T-cell (primary cell): ENCODE results near the gene TCN1. TPM values are rescaled to one million over a fixed set of nuclear protein-coding genes. Genes with fewer than 3 reads are reported as not detected.

ENCODE experiments used
- ATAC-seq, 4 experiments: fragments of 200-7000 bp in 3 of 4; fragments of 150-1000 bp in 1 of 4; cut with Tn5 transposase; replicated peaks in 1 of 4; 1 replicate in 3 of 4; 2 replicates in 1 of 4; pipeline ENCODE4 v1.10.0; 2021; ENCODE audit warnings: moderate library complexity in 3 of 4, mild to moderate bottlenecking in 2 of 4, moderate number of reproducible peaks in 1 of 4
- CTCF ChIA-PET, 2 donors: fragments of 300-600 bp; sonication (Branson Sonifier 250); formaldehyde crosslinking; loops; one replicate each; lab custom pipeline; 2022; ENCODE audit warnings: antibody characterized with exemption in 2 of 2; lab: Charles Lee
- POLR2A ChIA-PET, 2 donors: fragments of 300-600 bp; sonication (Branson Sonifier 250); formaldehyde crosslinking; loops; one replicate each; lab custom pipeline; 2022; ENCODE audit warnings: antibody characterized with exemption in 2 of 2; lab: Charles Lee
- DNase-seq, 35 experiments: peaks; one replicate each; pipeline versions ENCODE4 v3.0.0 to v3.0.0-alpha.2; 2013 to 2023
- H3K27ac ChIP-seq: one replicate; pipeline ENCODE4 v1.5.1; 2013; ENCODE audit warnings: low read length
- H3K27me3 ChIP-seq, 2 experiments: replicated peaks in 1 of 2; 1 replicate in 1 of 2; 2 replicates in 1 of 2; pipeline versions ENCODE4 v1.6.1 to v1.7.0; 2013; ENCODE audit warnings: low read length in 1 of 2, mixed read lengths in 1 of 2; ENCODE audit not compliant: control insufficient read depth in 2 of 2, insufficient read depth in 2 of 2; ENCODE audit errors: extremely low read depth in 1 of 2
- H3K36me3 ChIP-seq, 2 donors: 1 replicate in 1 of 2; 2 replicates in 1 of 2; pipeline versions ENCODE4 v1.6.1 to v1.7.0; 2013; ENCODE audit warnings: low read length in 1 of 2; ENCODE audit not compliant: control insufficient read depth in 2 of 2, insufficient read depth in 1 of 2; ENCODE audit errors: extremely low read depth in 1 of 2
- H3K4me1 ChIP-seq, 2 experiments: 1 replicate in 1 of 2; 2 replicates in 1 of 2; pipeline versions ENCODE4 v1.6.1 to v1.7.0; 2013; ENCODE audit warnings: low read length in 2 of 2, mixed read lengths in 1 of 2; ENCODE audit not compliant: insufficient read depth in 2 of 2, control insufficient read depth in 1 of 2; ENCODE audit errors: extremely low read depth in 1 of 2
- H3K4me3 ChIP-seq, 2 donors: 1 replicate in 1 of 2; 2 replicates in 1 of 2; pipeline versions ENCODE4 v1.5.1 to v1.7.0; 2013; ENCODE audit warnings: mild to moderate bottlenecking in 2 of 2, low read length in 1 of 2, moderate library complexity in 1 of 2; ENCODE audit not compliant: control insufficient read depth in 1 of 2; ENCODE audit errors: extremely low read depth in 1 of 2
- H3K9me3 ChIP-seq: 2 replicates; pipeline ENCODE4 v1.7.0; 2013
- H3K27ac Mint-ChIP-seq, 2 donors: one replicate each; pipeline ENCODE4 v1.8.0; 2020 to 2021; ENCODE audit warnings: mild to moderate bottlenecking in 2 of 2, mixed read lengths in 2 of 2
- H3K27me3 Mint-ChIP-seq, 2 donors: one replicate each; pipeline ENCODE4 v1.8.0; 2021 to 2022; ENCODE audit warnings: mixed read lengths in 2 of 2
- H3K36me3 Mint-ChIP-seq: one replicate; pipeline ENCODE4 v1.8.0; 2021; ENCODE audit warnings: mixed read lengths
- H3K4me1 Mint-ChIP-seq, 3 donors: one replicate each; pipeline ENCODE4 v1.8.0; 2020 to 2022; ENCODE audit warnings: mixed read lengths in 3 of 3, mild to moderate bottlenecking in 1 of 3
- H3K4me3 Mint-ChIP-seq, 3 donors: one replicate each; pipeline ENCODE4 v1.8.0; 2020 to 2022; ENCODE audit warnings: mild to moderate bottlenecking in 3 of 3, mixed read lengths in 3 of 3, moderate library complexity in 3 of 3
- H3K9me3 Mint-ChIP-seq, 3 donors: one replicate each; pipeline ENCODE4 v1.8.0; 2020 to 2022; ENCODE audit warnings: mixed read lengths in 3 of 3
- WGBS: methylation state at CpG from one replicate; pipeline ENCODE4 v1.1.5; 2013; ENCODE audit warnings: missing lambda C conversion rate; ENCODE audit not compliant: insufficient coverage; 5-methylcytosine and 5-hydroxymethylcytosine counted together
- total RNA-seq, 35 experiments: library from RNA in 6 of 35; stranded (reverse) in 6 of 35; fragments of 120-200 nt in 1 of 35; gene quantifications; one replicate each; pipeline versions ENCODE4 v1.2.1 to v1.2.4 and lab custom pipeline; 2013 to 2026

Gene TCN1
- total RNA-seq, 5 donors from 2014 or later (not counting 1 experiment from before 2014, with no cell fraction given), result not detected

- H3K36me3 Mint-ChIP-seq, result no peaks in the 10 kb centered on the region
- H3K4me3 ChIP-seq, result no peak overlapping the region
- ChIA-PET POLR2A (no interaction called here), CTCF (no interaction called here)
- H3K27me3 ChIP-seq, result no peaks in the 10 kb centered on the region
- H3K27ac ChIP-seq, result no peak overlapping the region
- H3K27ac Mint-ChIP-seq, result no peak overlapping the region
- ATAC-seq (no peak), DNase-seq (no peak)
- H3K4me3 Mint-ChIP-seq, result no peak overlapping the region
- H3K4me1 ChIP-seq, result no peaks in the 10 kb centered on the region
- H3K9me3 Mint-ChIP-seq, result no peaks in the 10 kb centered on the region
- no peaks in the 10 kb centered on the region for H3K9me3 ChIP-seq
- H3K36me3 ChIP-seq, result no peaks in the 10 kb centered on the region
- H3K27me3 Mint-ChIP-seq, result peaks cover 7 to 9% of the 10 kb centered on the region in 2 donors
- 86% methylated on average over 2 of the region's 2 CpGs for WGBS
- no peaks in the 10 kb centered on the region for H3K4me1 Mint-ChIP-seq
Observed at GRCh38 chr11:59841514-59841913, 24.8 kb downstream of the TCN1 start.

DNA sequence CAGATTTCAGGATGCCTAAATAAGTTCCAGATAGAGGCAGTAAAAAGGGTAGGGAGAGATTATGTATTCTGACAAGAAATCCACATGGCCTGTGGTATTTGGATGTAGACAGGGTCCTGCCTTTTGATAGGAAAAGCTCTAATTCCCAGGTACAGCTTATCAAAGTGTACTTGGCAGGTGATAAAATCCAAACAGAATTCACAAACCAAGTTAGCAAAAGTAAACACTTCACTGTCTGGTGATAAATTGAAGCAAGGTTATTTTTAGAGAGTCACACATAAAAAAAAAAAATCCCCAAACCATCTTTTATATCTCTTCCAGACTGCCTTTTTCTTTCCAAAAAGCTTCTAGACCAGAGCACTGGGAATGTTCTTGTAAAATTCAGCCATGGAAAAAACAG lies 26.7 kb downstream of the TCN1 start:
- no peak overlapping the region for H3K27ac ChIP-seq
- no peak overlapping the region for H3K4me3 Mint-ChIP-seq
- H3K4me1 ChIP-seq, result no peaks in the 10 kb centered on the region
- ChIA-PET POLR2A (no interaction called here), CTCF (no interaction called here)
- H3K36me3 ChIP-seq, result no peaks in the 10 kb centered on the region
- no peaks in the 10 kb centered on the region for H3K27me3 ChIP-seq
- no peaks in the 10 kb centered on the region for H3K9me3 Mint-ChIP-seq
- H3K27me3 Mint-ChIP-seq, result peaks cover 8 to 13% of the 10 kb centered on the region in 2 donors
- DNase-seq, result no peak
- no peak overlapping the region for H3K27ac Mint-ChIP-seq
- ATAC-seq, result no peak
- H3K4me1 Mint-ChIP-seq, result no peaks in the 10 kb centered on the region
- H3K36me3 Mint-ChIP-seq, result no peaks in the 10 kb centered on the region
- H3K4me3 ChIP-seq, result no peak overlapping the region
- no peaks in the 10 kb centered on the region for H3K9me3 ChIP-seq

DNA sequence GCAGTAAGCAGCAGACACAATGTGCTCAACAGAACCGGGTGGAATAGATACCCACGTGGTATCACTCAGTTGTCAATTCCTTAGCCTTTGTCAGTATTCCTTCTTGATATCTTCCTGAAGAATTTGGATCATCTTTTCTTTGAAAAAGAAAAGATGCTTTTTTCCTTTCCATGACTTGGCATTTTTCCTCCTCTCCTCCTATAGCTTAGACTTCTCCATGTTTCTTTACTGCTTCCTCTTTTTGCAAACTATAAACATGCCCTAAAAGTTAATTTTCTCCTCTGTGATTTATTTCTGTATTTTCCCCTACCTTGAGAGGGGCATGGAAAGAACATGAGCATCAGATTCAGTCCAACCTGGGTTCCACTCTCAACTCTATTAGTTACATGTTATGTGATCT lies 32.7 kb downstream of the TCN1 start:
- Histone ChIP-seq H3K4me1 (no peaks in the 10 kb centered on the region), H3K27ac (no peak overlapping the region), H3K9me3 (no peaks in the 10 kb centered on the region), H3K36me3 (no peaks in the 10 kb centered on the region), H3K27me3 (no peaks in the 10 kb centered on the region), H3K4me3 (no peak overlapping the region)
- Mint-ChIP-seq H3K27me3 (peaks cover 10 to 13% of the 10 kb centered on the region in 2 donors), H3K27ac (no peak overlapping the region), H3K4me1 (no peaks in the 10 kb centered on the region), H3K36me3 (no peaks in the 10 kb centered on the region), H3K9me3 (no peaks in the 10 kb centered on the region), H3K4me3 (no peak overlapping the region)
- whole genome bisulfite sequencing, result 75% methylated on average over 2 of the region's 2 CpGs
- no peak for DNase-seq
- ChIA-PET POLR2A (no interaction called here), CTCF (no interaction called here)
- ATAC-seq, result no peak

DNA sequence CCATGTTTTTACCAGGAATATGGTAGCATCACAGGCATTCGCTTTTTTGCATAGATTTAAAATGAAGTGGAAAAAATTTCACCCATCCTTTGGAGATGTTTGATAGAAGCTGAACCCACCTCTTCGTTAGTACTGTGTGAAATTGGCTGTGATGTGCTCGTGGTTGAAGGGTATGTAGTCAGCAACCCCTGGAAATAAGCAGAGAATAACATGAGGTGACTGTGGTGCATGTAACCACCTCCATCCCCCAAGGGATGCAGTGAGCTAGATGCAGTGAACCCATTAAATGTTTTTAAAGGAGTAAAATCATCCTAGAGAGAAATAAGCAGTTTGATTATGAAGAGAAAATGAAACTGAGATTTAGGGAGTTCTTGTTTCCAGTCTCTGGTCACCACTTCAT lies 36.9 kb downstream of the TCN1 start:
- no peaks in the 10 kb centered on the region for H3K9me3 Mint-ChIP-seq
- ChIA-PET CTCF (no interaction called here), POLR2A (no interaction called here)
- H3K27me3 ChIP-seq, result no peaks in the 10 kb centered on the region
- H3K36me3 Mint-ChIP-seq, result no peaks in the 10 kb centered on the region
- no peaks in the 10 kb centered on the region for H3K9me3 ChIP-seq
- H3K27ac ChIP-seq, result no peak overlapping the region
- ATAC-seq, result no peak
- whole genome bisulfite sequencing, result no CpG with 5 or more reads among the region's 3 CpGs
- H3K27ac Mint-ChIP-seq, result no peak overlapping the region
- no peak for DNase-seq
- no peaks in the 10 kb centered on the region for H3K4me1 Mint-ChIP-seq
- no peak overlapping the region for H3K4me3 Mint-ChIP-seq
- H3K36me3 ChIP-seq, result no peaks in the 10 kb centered on the region
- no peak overlapping the region for H3K4me3 ChIP-seq
- no peaks in the 10 kb centered on the region for H3K4me1 ChIP-seq
- peaks cover 0 to 8% of the 10 kb centered on the region in 2 donors for H3K27me3 Mint-ChIP-seq

GRCh38 chr11:59822989-59823566 lies 43.2 kb downstream of the TCN1 start:
- Histone ChIP-seq H3K27me3 (no peaks in the 10 kb centered on the region), H3K36me3 (no peaks in the 10 kb centered on the region), H3K27ac (no peak overlapping the region), H3K9me3 (no peaks in the 10 kb centered on the region), H3K4me3 (no peak overlapping the region), H3K4me1 (peaks cover 4 to 5% of the 10 kb centered on the region in 2 experiments)
- no peaks in the 10 kb centered on the region for H3K9me3 Mint-ChIP-seq
- 20% methylated on average over 1 of the region's 9 CpGs for WGBS
- H3K4me1 Mint-ChIP-seq, result peaks cover 13 to 14% (median 14%) of the 10 kb centered on the region in 3 donors
- H3K4me3 Mint-ChIP-seq, result no peak overlapping the region
- CTCF ChIA-PET, result interaction anchor here in 1 of 2 donors (0.6 to 1.0 kb wide), 2 partner anchors 96 to 428 kb away, joined by 3 to 4 read pairs; no protein-coding TSS in a partner anchor
- peaks cover 0 to 6% of the 10 kb centered on the region in 2 donors for H3K27me3 Mint-ChIP-seq
- POLR2A ChIA-PET, result no interaction called here
- H3K27ac Mint-ChIP-seq, result no peak overlapping the region
- no peaks in the 10 kb centered on the region for H3K36me3 Mint-ChIP-seq
- ATAC-seq, result peak; percentile 63 to 71 (median 70)
- peak in 7 of 35 experiments; percentile 6 to 59 (median 9) for DNase-seq

DNA sequence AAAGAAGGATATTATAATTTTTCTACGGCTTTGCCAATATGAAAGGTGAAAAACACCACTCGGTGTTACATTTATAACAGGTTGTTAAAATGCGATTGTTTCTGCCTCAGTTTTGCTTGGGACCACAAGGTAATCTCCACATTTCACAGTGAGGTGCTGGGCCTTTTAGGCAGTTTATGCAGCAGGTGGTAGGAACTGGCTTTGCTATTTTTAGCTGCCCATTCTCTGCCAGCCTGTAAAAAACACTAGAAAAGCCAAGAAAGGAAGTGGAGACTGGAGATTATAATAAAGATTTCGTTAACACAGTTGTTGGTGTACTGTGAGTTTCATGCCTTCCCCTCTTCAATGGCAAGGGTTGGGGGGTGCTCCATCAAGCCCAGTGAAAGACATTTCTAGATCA lies 47.7 kb downstream of the TCN1 start:
- WGBS, result no CpG with 5 or more reads among the region's 4 CpGs
- DNase-seq (no peak), ATAC-seq (no peak)
- Mint-ChIP-seq H3K36me3 (no peaks in the 10 kb centered on the region), H3K4me3 (no peak overlapping the region), H3K27me3 (no peaks in the 10 kb centered on the region), H3K9me3 (no peaks in the 10 kb centered on the region), H3K27ac (peak overlapping the region in 1 of 2 donors; percentile 39), H3K4me1 (peaks cover 13 to 21% (median 19%) of the 10 kb centered on the region in 3 donors)
- no peaks in the 10 kb centered on the region for H3K9me3 ChIP-seq
- peaks cover 4 to 5% of the 10 kb centered on the region in 2 experiments for H3K4me1 ChIP-seq
- POLR2A ChIA-PET, result no interaction called here
- H3K4me3 ChIP-seq, result no peak overlapping the region
- no peak overlapping the region for H3K27ac ChIP-seq
- H3K27me3 ChIP-seq, result no peaks in the 10 kb centered on the region
- no peaks in the 10 kb centered on the region for H3K36me3 ChIP-seq
- CTCF ChIA-PET, result no interaction called here
